GDM1 (cell line): ENCODE results near the gene RNF182.
"Not testable (repeated sequence)": the region's sequence is repeated elsewhere in the genome, so short reads cannot be mapped to it uniquely, and the experiment has no call there.

Experiments
- DNase-seq: peaks from one replicate; lab custom pipeline; 2025; lab: John Stamatoyannopoulos, UW

RNF182 gene

GRCh38 chr6:13917141-13917540 is 7.6 kb upstream of the RNF182 start:
- DNase-seq = no peak

GRCh38 chr6:13918686-13919250 is 6.0 kb upstream of the RNF182 start:
- no peak for DNase-seq

- no peak for DNase-seq
Observed at GRCh38 chr6:13919861-13920260, 4.9 kb upstream of the RNF182 start.

GRCh38 chr6:13920552-13920951 is 4.2 kb upstream of the RNF182 start:
- no peak for DNase-seq

- no peak for DNase-seq
Observed at GRCh38 chr6:13922750-13923149, 2.0 kb upstream of the RNF182 start.

- no peak for DNase-seq
Observed at GRCh38 chr6:13923527-13924145, 1.1 kb upstream of the RNF182 start.

GRCh38 chr6:13924146-13924948 is 405 bp upstream of the RNF182 start:
- DNase-seq = no peak

GRCh38 chr6:13926378-13926777 is 1.6 kb downstream of the RNF182 start:
- no peak for DNase-seq

GRCh38 chr6:13927203-13927602 is 2.5 kb downstream of the RNF182 start:
- no peak for DNase-seq

GRCh38 chr6:13929196-13929595 is 4.4 kb downstream of the RNF182 start:
- no peak for DNase-seq

GRCh38 chr6:13931797-13932402 is 7.1 kb downstream of the RNF182 start:
- DNase-seq = no peak

GRCh38 chr6:13932785-13933184 is 8.0 kb downstream of the RNF182 start:
- DNase-seq = no peak

GRCh38 chr6:13934721-13935120 is 10.0 kb downstream of the RNF182 start:
- DNase-seq = no peak

GRCh38 chr6:13935190-13935880 is 10.6 kb downstream of the RNF182 start:
- no peak for DNase-seq

GRCh38 chr6:13935881-13936261 is 11.1 kb downstream of the RNF182 start:
- DNase-seq = not testable (repeated sequence)

- DNase-seq = no peak
Observed at GRCh38 chr6:13941902-13942301, 17.1 kb downstream of the RNF182 start.

- DNase-seq = no peak
Observed at GRCh38 chr6:13943943-13944342, 19.2 kb downstream of the RNF182 start.

- no peak for DNase-seq
Observed at GRCh38 chr6:13946506-13946905, 21.8 kb downstream of the RNF182 start.

- no peak for DNase-seq
Observed at GRCh38 chr6:13947611-13948178, 22.9 kb downstream of the RNF182 start.

- no peak for DNase-seq
Observed at GRCh38 chr6:13952101-13952500, 27.3 kb downstream of the RNF182 start.

- no peak for DNase-seq
Observed at GRCh38 chr6:13953061-13953705, 28.4 kb downstream of the RNF182 start.
